ENCODE results near the gene BEGAIN. TPM values are rescaled to one million over a fixed set of nuclear protein-coding genes. Genes with fewer than 3 reads are reported as not detected.

Gene BEGAIN
- total RNA-seq, 4 donors from 2014 or later, result 0.68 to 2.8 (median 1.1) TPM

- no peak overlapping the region for H3K27ac ChIP-seq
- peak in 1 of 2 donors; percentile 60 for DNase-seq (ENCODE audit: low spot score in 2 of 2)
- TF ChIP-seq, protein P1, sequence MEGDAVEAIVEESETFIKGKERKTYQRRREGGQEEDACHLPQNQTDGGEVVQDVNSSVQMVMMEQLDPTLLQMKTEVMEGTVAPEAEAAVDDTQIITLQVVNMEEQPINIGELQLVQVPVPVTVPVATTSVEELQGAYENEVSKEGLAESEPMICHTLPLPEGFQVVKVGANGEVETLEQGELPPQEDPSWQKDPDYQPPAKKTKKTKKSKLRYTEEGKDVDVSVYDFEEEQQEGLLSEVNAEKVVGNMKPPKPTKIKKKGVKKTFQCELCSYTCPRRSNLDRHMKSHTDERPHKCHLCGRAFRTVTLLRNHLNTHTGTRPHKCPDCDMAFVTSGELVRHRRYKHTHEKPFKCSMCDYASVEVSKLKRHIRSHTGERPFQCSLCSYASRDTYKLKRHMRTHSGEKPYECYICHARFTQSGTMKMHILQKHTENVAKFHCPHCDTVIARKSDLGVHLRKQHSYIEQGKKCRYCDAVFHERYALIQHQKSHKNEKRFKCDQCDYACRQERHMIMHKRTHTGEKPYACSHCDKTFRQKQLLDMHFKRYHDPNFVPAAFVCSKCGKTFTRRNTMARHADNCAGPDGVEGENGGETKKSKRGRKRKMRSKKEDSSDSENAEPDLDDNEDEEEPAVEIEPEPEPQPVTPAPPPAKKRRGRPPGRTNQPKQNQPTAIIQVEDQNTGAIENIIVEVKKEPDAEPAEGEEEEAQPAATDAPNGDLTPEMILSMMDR (IDR thresholded peaks at IDR 0.05), result no peak
- no peak for TF ChIP-seq EP300 (IDR thresholded peaks at IDR 0.05)
- TF ChIP-seq POLR2AphosphoS5 (IDR thresholded peaks at IDR 0.05), result no peak
- TF ChIP-seq POLR2A (IDR thresholded peaks at IDR 0.05), result no peak
- H3K4me3 ChIP-seq, result peak overlapping the region; percentile 67
- no peaks in the 10 kb centered on the region for H3K9me3 ChIP-seq
- H3K27me3 ChIP-seq, result peaks cover 44% of the 10 kb centered on the region
- H3K36me3 ChIP-seq, result no peaks in the 10 kb centered on the region
- 1% methylated on average over 28 of the region's 62 CpGs for WGBS
- peaks cover 15% of the 10 kb centered on the region for H3K4me1 ChIP-seq
These were observed 673 bp downstream of the BEGAIN start for GRCh38 chr14:100586403-100587085.

- TF ChIP-seq POLR2AphosphoS5 (IDR thresholded peaks at IDR 0.05) (no peak), POLR2A (IDR thresholded peaks at IDR 0.05) (no peak), EP300 (IDR thresholded peaks at IDR 0.05) (no peak)
- TF ChIP-seq, protein P1 (IDR thresholded peaks at IDR 0.05), result no peak
- Histone ChIP-seq H3K9me3 (no peaks in the 10 kb centered on the region), H3K36me3 (no peaks in the 10 kb centered on the region), H3K27ac (no peak overlapping the region), H3K4me3 (peak overlapping the region; percentile 67), H3K27me3 (peaks cover 39% of the 10 kb centered on the region), H3K4me1 (peaks cover 15% of the 10 kb centered on the region)
- 13% methylated on average over 4 of the region's 8 CpGs for WGBS
- DNase-seq (ENCODE audit: low spot score in 2 of 2), result no peak
These were observed 1.1 kb downstream of the BEGAIN start for GRCh38 chr14:100586153-100586402.

GRCh38 chr14:100585448-100586152 is 1.6 kb downstream of the BEGAIN start:
- H3K27me3 ChIP-seq, result peaks cover 39% of the 10 kb centered on the region
- WGBS, result 84% methylated on average over 20 of the region's 23 CpGs
- peak in 1 of 2 donors; percentile 51 for DNase-seq (ENCODE audit: low spot score in 2 of 2)
- H3K4me1 ChIP-seq, result peaks cover 15% of the 10 kb centered on the region
- H3K4me3 ChIP-seq, result peak overlapping the region; percentile 67
- no peaks in the 10 kb centered on the region for H3K36me3 ChIP-seq
- no peak overlapping the region for H3K27ac ChIP-seq
- TF ChIP-seq EP300 (IDR thresholded peaks at IDR 0.05), result no peak
- TF ChIP-seq, protein P1 (IDR thresholded peaks at IDR 0.05), result no peak
- no peak for TF ChIP-seq POLR2AphosphoS5 (IDR thresholded peaks at IDR 0.05)
- H3K9me3 ChIP-seq, result no peaks in the 10 kb centered on the region

DNA sequence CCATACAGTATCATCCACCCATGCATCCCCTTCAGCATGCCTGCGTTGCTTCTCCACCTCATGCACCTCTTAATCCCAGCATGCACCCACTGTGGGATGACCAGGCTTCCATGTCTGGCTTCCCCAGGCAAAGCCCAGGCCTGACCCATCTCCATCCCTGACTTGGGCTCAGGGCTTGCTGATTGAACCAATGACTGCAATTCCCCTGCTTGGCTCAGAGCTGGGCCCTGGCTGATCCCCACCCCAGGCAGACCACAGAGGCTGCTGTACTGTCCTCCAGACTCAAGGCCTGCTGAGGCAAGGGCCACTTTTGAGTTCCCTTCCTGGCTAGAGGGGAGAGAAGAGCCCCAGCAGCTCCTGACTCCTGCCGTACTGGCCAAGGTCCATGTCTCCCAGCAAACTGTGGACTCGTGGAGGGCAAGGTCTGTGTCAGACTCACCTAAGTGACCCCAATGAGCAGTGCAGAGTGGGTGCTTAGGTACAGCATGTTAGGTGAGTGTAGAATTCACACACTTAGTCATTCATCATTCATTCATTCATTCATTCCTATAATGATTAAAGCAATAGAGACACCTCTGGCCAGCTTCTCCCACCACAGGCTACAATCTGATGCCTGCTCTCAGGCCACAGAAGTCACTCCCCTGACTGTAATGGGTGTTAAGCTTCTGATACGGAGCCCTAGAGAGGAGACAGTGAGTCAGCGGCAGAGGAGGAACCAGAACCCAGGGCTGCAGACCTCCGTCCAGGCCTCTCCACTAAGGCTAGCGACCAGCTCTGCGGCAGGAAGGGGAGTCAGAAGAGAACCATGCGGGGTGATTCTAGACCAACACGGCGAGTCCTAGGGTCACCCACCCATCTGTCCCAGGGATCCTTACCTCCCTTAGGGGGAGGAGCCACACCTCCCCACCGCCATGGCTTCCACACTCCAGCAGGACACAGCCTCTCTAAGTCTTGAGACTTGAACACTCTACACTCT is 2.9 kb downstream of the BEGAIN start:
- Histone ChIP-seq H3K27ac (no peak overlapping the region), H3K4me3 (no peak overlapping the region), H3K36me3 (no peaks in the 10 kb centered on the region), H3K4me1 (peaks cover 15% of the 10 kb centered on the region), H3K27me3 (peaks cover 31% of the 10 kb centered on the region), H3K9me3 (no peaks in the 10 kb centered on the region)
- peak in 1 of 2 donors; percentile 55 for DNase-seq (ENCODE audit: low spot score in 2 of 2)
- 87% methylated on average over 9 of the region's 12 CpGs for WGBS
- TF ChIP-seq POLR2A (IDR thresholded peaks at IDR 0.05) (no peak), POLR2AphosphoS5 (IDR thresholded peaks at IDR 0.05) (no peak), EP300 (IDR thresholded peaks at IDR 0.05) (no peak)
- TF ChIP-seq, protein P1 (IDR thresholded peaks at IDR 0.05), result no peak

All from suprapubic skin (tissue), 4 donors.